MCF 10A (cell line): ENCODE data around the gene MED13L. TPM values are rescaled to one million over a fixed set of nuclear protein-coding genes. Genes with fewer than 3 reads are reported as not detected.

Source experiments
- BruUV-seq: library from RNA; stranded (reverse); fragments of 400-500 nt; replicated peaks from 2 replicates; lab custom pipeline; 2021; lab: Mats Ljungman, UMichigan
- CTCF ChIA-PET: fragments of 300-600 bp; sonication (Branson Sonifier 250); formaldehyde crosslinking; extraction: SDS; loops from one replicate; lab custom pipeline; 2021; ENCODE audit warnings: antibody characterized with exemption, inconsistent platforms; lab: Yijun Ruan, JAX
- POLR2A ChIA-PET: fragments of 300-600, 350-650 bp; sonication (Branson Sonifier 250); formaldehyde crosslinking; extraction: SDS; loops from one replicate; lab custom pipeline; 2020; ENCODE audit warnings: antibody characterized with exemption, inconsistent platforms; lab: Yijun Ruan, JAX
- DNase-seq: peaks from one replicate; pipeline ENCODE4 v3.0.0-alpha.2; 2018; ENCODE audit not compliant: unreplicated experiment
- H3K27ac Mint-ChIP-seq: one replicate; pipeline ENCODE4 v1.8.0; 2022; ENCODE audit warnings: mild to moderate bottlenecking, low read depth, mixed read lengths; ENCODE audit not compliant: unreplicated experiment
- H3K27me3 Mint-ChIP-seq: one replicate; pipeline ENCODE4 v1.8.0; 2022; ENCODE audit warnings: mixed read lengths; ENCODE audit not compliant: insufficient read depth, unreplicated experiment
- H3K36me3 Mint-ChIP-seq: one replicate; pipeline ENCODE4 v1.8.0; 2022; ENCODE audit warnings: mild to moderate bottlenecking, moderate library complexity, mixed read lengths; ENCODE audit not compliant: insufficient read depth, unreplicated experiment
- H3K4me1 Mint-ChIP-seq: one replicate; pipeline ENCODE4 v1.8.0; 2022; ENCODE audit warnings: mixed read lengths; ENCODE audit not compliant: insufficient read depth, unreplicated experiment
- H3K4me3 Mint-ChIP-seq: one replicate; pipeline ENCODE4 v1.8.0; 2022; ENCODE audit warnings: mild to moderate bottlenecking, moderate library complexity, mixed read lengths; ENCODE audit not compliant: unreplicated experiment
- H3K9me3 Mint-ChIP-seq: one replicate; pipeline ENCODE4 v1.8.0; 2022; ENCODE audit warnings: mixed read lengths; ENCODE audit not compliant: unreplicated experiment
- CTCF ChIP-seq: fragments of 200-600 bp; IDR thresholded peaks from one replicate; pipeline ENCODE4 v1.8.0; 2022; ENCODE audit warnings: antibody characterized with exemption, mild to moderate bottlenecking; ENCODE audit not compliant: unreplicated experiment
- intact Hi-C: fragments of 100-400 bp; cut with micrococcal nuclease; formaldehyde crosslinking; loops from 2 replicates; pipeline ENCODE4 v1.14.1; 2022
- total RNA-seq: library from RNA; stranded (reverse); gene quantifications from 2 replicates; pipeline ENCODE4 v1.2.3, GENCODE V29; 2022

Gene MED13L
- total RNA-seq, 1 experiment from 2014 or later: 91.6 TPM

- ChIA-PET CTCF (interaction anchor here (1.2 kb wide), 1 partner anchor 74 kb away, joined by 3 read pairs; no protein-coding TSS in a partner anchor), POLR2A (no interaction called here)
- no peak overlapping the region for H3K4me3 Mint-ChIP-seq
- H3K27ac Mint-ChIP-seq: no peak overlapping the region
- no peak for DNase-seq
- peaks cover 41% of the 10 kb centered on the region for H3K27me3 Mint-ChIP-seq
- H3K4me1 Mint-ChIP-seq: no peaks in the 10 kb centered on the region
- H3K36me3 Mint-ChIP-seq: no peaks in the 10 kb centered on the region
- no peak for TF ChIP-seq CTCF
- peaks cover 9% of the 10 kb centered on the region for H3K9me3 Mint-ChIP-seq
- intact Hi-C loops: no loop called here
- no TSS peak for BruUV-seq
Measured at GRCh38 chr12:115920395-115921183, 356.9 kb downstream of the MED13L start.

DNA sequence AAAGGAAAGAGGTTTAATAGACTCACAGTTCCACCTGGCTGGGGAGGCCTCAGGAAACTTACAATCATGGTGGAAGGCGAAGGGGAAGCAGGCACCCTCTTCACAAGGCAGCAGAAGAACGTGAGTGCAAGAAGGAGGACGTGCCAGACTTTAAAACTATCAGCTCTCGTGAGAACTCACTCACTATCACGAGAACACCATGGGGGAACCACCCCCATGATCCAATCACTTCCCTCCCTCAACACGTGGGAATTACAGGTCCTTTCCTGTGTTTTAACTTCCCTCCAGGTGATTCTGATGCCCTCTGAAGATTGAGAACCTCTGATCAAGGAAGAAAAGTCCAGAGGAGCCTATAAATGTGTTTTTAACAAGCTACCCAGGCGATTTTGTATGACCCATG is 358.7 kb downstream of the MED13L start:
- CTCF ChIA-PET: interaction anchor here (0.6 to 2.6 kb wide), 23 partner anchors 8 to 1952 kb away, joined by 3 to 30 read pairs (median 5); partner anchors contain the start of gene RBM19
- POLR2A ChIA-PET: no interaction called here
- no peak overlapping the region for H3K27ac Mint-ChIP-seq
- peaks cover 9% of the 10 kb centered on the region for H3K9me3 Mint-ChIP-seq
- no peaks in the 10 kb centered on the region for H3K36me3 Mint-ChIP-seq
- H3K27me3 Mint-ChIP-seq: peaks cover 24% of the 10 kb centered on the region
- TF ChIP-seq CTCF: no peak
- intact Hi-C loops: loop anchor here (5.0 kb wide), 3 partner anchors 286 to 1936 kb away; no protein-coding TSS in a partner anchor
- BruUV-seq: no TSS peak
- DNase-seq: no peak
- H3K4me1 Mint-ChIP-seq: no peaks in the 10 kb centered on the region
- H3K4me3 Mint-ChIP-seq: no peak overlapping the region

DNA sequence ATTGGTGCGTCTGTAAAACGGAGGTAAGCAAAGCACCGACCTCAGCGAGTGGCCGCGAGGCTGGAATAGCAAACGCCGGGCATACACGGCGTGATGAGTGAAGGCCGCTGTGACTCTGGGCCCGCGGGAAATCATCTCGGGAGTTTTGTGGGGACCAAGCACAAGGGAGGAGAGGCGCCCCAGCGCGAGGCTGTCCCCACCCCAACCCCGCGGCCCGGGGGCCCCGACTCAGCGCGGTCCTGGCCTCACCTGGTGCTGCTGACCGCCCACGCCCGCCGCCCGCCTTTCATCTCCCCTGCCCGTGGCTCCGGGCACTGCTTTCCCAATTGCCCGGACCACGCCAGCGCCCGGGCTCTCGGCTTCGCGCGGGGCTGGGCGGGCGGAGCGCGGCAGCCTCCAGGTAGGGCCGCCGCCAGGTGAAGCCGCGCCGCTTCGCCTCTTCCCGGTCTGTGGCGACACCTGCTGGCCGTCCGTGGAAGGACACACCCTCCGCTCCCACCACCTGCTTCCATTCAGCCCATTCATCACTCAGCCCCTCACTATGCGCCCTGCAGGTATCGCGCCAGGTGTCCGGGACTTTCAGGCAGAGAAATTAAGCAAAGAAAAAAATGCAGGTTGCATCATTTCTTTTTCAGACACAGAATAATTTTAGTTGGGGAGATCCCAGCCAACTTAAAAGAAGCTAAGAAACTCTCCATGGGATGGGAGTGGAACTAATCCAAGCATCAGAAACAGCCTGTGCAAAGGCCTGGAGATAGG is 360.4 kb downstream of the MED13L start:
- peak; percentile 50 for DNase-seq
- no peak overlapping the region for H3K27ac Mint-ChIP-seq
- no TSS peak for BruUV-seq
- H3K4me3 Mint-ChIP-seq: no peak overlapping the region
- CTCF ChIA-PET: interaction anchor here (0.6 to 2.6 kb wide), 42 partner anchors 8 to 1951 kb away, joined by 3 to 30 read pairs (median 4); partner anchors contain the start of gene RBM19
- intact Hi-C loops: loop anchor here (1.0 to 5.0 kb wide), 7 partner anchors 164 to 1935 kb away; no protein-coding TSS in a partner anchor
- H3K4me1 Mint-ChIP-seq: no peaks in the 10 kb centered on the region
- H3K9me3 Mint-ChIP-seq: peaks cover 12% of the 10 kb centered on the region
- H3K36me3 Mint-ChIP-seq: no peaks in the 10 kb centered on the region
- peak; percentile 91 for TF ChIP-seq CTCF
- POLR2A ChIA-PET: interaction anchor here (0.6 to 0.7 kb wide), 2 partner anchors 12 to 149 kb away, joined by 3 read pairs; no protein-coding TSS in a partner anchor
- peaks cover 38% of the 10 kb centered on the region for H3K27me3 Mint-ChIP-seq

DNA sequence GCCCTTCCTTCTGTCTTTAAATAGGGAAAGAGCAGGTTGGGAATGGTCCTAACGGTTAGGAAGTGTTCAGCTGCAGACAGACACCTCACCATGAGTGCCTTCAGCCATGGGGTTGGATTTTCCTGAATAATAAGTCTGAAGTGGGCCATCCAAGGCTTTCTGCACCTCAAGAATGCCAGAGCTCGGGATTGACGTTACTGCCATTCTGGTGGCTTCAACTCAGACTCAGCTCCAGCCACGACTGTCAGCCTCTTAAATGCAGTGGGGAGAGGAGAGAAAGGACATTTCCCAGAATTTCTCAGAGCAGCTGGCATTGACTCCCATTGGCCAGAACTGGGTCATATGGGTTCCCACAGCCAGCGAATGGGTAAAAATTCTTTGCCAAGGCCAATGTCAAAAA is 363.4 kb downstream of the MED13L start:
- intact Hi-C loops: no loop called here
- Mint-ChIP-seq H3K36me3 (no peaks in the 10 kb centered on the region), H3K9me3 (peaks cover 8% of the 10 kb centered on the region), H3K27ac (no peak overlapping the region), H3K4me1 (no peaks in the 10 kb centered on the region), H3K27me3 (peaks cover 29% of the 10 kb centered on the region), H3K4me3 (no peak overlapping the region)
- DNase-seq: no peak
- no peak for TF ChIP-seq CTCF
- ChIA-PET POLR2A (no interaction called here), CTCF (interaction anchor here (0.6 to 1.3 kb wide), 6 partner anchors 51 to 1933 kb away, joined by 3 to 4 read pairs (median 3); no protein-coding TSS in a partner anchor)
- BruUV-seq: no TSS peak
